ENCODE data around the gene VRTN.

The VRTN gene

GRCh38 chr14:74348241-74348734 is at the start of gene VRTN:
VRTN (plus strand) TSS chr14:74348471; CDS start chr14:74356784, 8,313 bp downstream.
- no peak for DNase-seq (ENCODE audit: insufficient read length, low spot score)
- FAIRE-seq, result no peak

GRCh38 chr14:74299061-74299545 is 49.2 kb upstream of the VRTN start:
- FAIRE-seq (no peak), DNase-seq (ENCODE audit: insufficient read length, low spot score) (no peak)
- TF ChIP-seq POLR2A (IDR thresholded peaks at IDR 0.05; ENCODE audit: low read depth, low read length), result no peak

More at GRCh38 chr14:74348241-74348734, at the start of gene VRTN:
- no peak for TF ChIP-seq POLR2A (IDR thresholded peaks at IDR 0.05; ENCODE audit: low read depth, low read length)

- FAIRE-seq (no peak), DNase-seq (ENCODE audit: insufficient read length, low spot score) (no peak)
- TF ChIP-seq POLR2A (IDR thresholded peaks at IDR 0.05; ENCODE audit: low read depth, low read length), result no peak
These were observed 46.6 kb upstream of the VRTN start for GRCh38 chr14:74301594-74302151.

GRCh38 chr14:74302152-74302628 is 46.1 kb upstream of the VRTN start:
- TF ChIP-seq POLR2A (IDR thresholded peaks at IDR 0.05; ENCODE audit: low read depth, low read length), result no peak
- no peak for FAIRE-seq
- peak; percentile 12 for DNase-seq (ENCODE audit: insufficient read length, low spot score)

- FAIRE-seq (no peak), DNase-seq (ENCODE audit: insufficient read length, low spot score) (peak; percentile 77)
- TF ChIP-seq POLR2A (IDR thresholded peaks at IDR 0.05; ENCODE audit: low read depth, low read length), result peak; percentile 82
These were observed 45.4 kb upstream of the VRTN start, which contains the start of gene ABCD4 for GRCh38 chr14:74302634-74303569. ABCD4 (minus strand) TSS chr14:74302934; CDS start chr14:74302912, 22 bp downstream.

- TF ChIP-seq POLR2A (IDR thresholded peaks at IDR 0.05; ENCODE audit: low read depth, low read length), result no peak
- no peak for DNase-seq (ENCODE audit: insufficient read length, low spot score)
- FAIRE-seq, result no peak
These were observed 39.6 kb upstream of the VRTN start for GRCh38 chr14:74308695-74309094.

GRCh38 chr14:74309125-74310022 is 38.9 kb upstream of the VRTN start:
- no peak for TF ChIP-seq POLR2A (IDR thresholded peaks at IDR 0.05; ENCODE audit: low read depth, low read length)
- no peak for DNase-seq (ENCODE audit: insufficient read length, low spot score)
- FAIRE-seq, result no peak

GRCh38 chr14:74312161-74312560 is 36.1 kb upstream of the VRTN start:
- TF ChIP-seq POLR2A (IDR thresholded peaks at IDR 0.05; ENCODE audit: low read depth, low read length), result no peak
- FAIRE-seq, result no peak
- no peak for DNase-seq (ENCODE audit: insufficient read length, low spot score)

- DNase-seq (ENCODE audit: insufficient read length, low spot score) (no peak), FAIRE-seq (no peak)
- no peak for TF ChIP-seq POLR2A (IDR thresholded peaks at IDR 0.05; ENCODE audit: low read depth, low read length)
These were observed 34.7 kb upstream of the VRTN start for GRCh38 chr14:74313601-74314000.

GRCh38 chr14:74314576-74314975 is 33.7 kb upstream of the VRTN start:
- no peak for FAIRE-seq
- TF ChIP-seq POLR2A (IDR thresholded peaks at IDR 0.05; ENCODE audit: low read depth, low read length), result no peak
- no peak for DNase-seq (ENCODE audit: insufficient read length, low spot score)

GRCh38 chr14:74324931-74325361 is 23.3 kb upstream of the VRTN start:
- FAIRE-seq (no peak), DNase-seq (ENCODE audit: insufficient read length, low spot score) (peak; percentile 31)

GRCh38 chr14:74325446-74325845 is 22.8 kb upstream of the VRTN start:
- FAIRE-seq (no peak), DNase-seq (ENCODE audit: insufficient read length, low spot score) (no peak)
- no peak for TF ChIP-seq POLR2A (IDR thresholded peaks at IDR 0.05; ENCODE audit: low read depth, low read length)

More at GRCh38 chr14:74324931-74325361, 23.3 kb upstream of the VRTN start:
- TF ChIP-seq POLR2A (IDR thresholded peaks at IDR 0.05; ENCODE audit: low read depth, low read length), result no peak

All from H54 (cell line).